ENCODE measurements around the gene ETV7.
A peak's percentile ranks its signal among the peaks of the same experiment; 100 is the strongest.
"Not testable (repeated sequence)": the region's sequence is repeated elsewhere in the genome, so short reads cannot be mapped to it uniquely, and the experiment has no call there.

The ETV7 gene

GRCh38 chr6:36368421-36368820, 19.0 kb downstream of the ETV7 start:
- no peak for DNase-seq (ENCODE audit: low read depth)
- H3K4me3 ChIP-seq (ENCODE audit: low read depth, low read length), result no peak overlapping the region
- TF ChIP-seq, protein P1, sequence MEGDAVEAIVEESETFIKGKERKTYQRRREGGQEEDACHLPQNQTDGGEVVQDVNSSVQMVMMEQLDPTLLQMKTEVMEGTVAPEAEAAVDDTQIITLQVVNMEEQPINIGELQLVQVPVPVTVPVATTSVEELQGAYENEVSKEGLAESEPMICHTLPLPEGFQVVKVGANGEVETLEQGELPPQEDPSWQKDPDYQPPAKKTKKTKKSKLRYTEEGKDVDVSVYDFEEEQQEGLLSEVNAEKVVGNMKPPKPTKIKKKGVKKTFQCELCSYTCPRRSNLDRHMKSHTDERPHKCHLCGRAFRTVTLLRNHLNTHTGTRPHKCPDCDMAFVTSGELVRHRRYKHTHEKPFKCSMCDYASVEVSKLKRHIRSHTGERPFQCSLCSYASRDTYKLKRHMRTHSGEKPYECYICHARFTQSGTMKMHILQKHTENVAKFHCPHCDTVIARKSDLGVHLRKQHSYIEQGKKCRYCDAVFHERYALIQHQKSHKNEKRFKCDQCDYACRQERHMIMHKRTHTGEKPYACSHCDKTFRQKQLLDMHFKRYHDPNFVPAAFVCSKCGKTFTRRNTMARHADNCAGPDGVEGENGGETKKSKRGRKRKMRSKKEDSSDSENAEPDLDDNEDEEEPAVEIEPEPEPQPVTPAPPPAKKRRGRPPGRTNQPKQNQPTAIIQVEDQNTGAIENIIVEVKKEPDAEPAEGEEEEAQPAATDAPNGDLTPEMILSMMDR (IDR thresholded peaks at IDR 0.05; ENCODE audit: insufficient read depth, low read depth, low read length, missing control alignments), result no peak

DNA sequence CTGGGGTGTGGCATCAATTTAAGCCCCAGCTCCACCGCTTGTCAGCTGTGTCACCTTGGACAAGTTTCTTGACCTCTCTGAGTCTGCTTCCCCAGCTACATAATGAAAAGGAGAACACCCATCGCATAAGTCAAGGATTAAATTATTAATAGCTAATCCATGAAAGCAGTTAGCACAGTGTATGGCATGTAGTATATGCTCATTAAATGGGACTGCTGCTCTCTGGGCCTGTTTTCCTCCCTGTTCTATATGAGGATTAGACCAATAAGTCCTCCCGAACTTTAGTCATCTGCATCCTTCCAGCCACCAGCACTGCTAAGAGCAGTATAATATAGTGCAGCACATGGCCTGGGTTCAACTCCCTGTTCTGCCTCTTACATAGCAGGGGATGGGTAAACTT, 19.7 kb downstream of the ETV7 start:
- no peak overlapping the region for H3K4me3 ChIP-seq (ENCODE audit: low read depth, low read length)

GRCh38 chr6:36364669-36365479, 22.6 kb downstream of the ETV7 start:
- peak overlapping the region; percentile 43 for H3K4me3 ChIP-seq (ENCODE audit: low read depth, low read length)
- DNase-seq (ENCODE audit: low read depth), result peak; percentile 83
- TF ChIP-seq, protein P1 (IDR thresholded peaks at IDR 0.05; ENCODE audit: insufficient read depth, low read depth, low read length, missing control alignments), result no peak

More for the DNA sequence above, 19.7 kb downstream of the ETV7 start:
- TF ChIP-seq, protein P1 (IDR thresholded peaks at IDR 0.05; ENCODE audit: insufficient read depth, low read depth, low read length, missing control alignments), result no peak
- no peak for DNase-seq (ENCODE audit: low read depth)

- not testable (repeated sequence) for DNase-seq (ENCODE audit: low read depth); H3K4me3 ChIP-seq (ENCODE audit: low read depth, low read length)
Measured at GRCh38 chr6:36364061-36364635, 23.3 kb downstream of the ETV7 start.

GRCh38 chr6:36363371-36363752, 24.1 kb downstream of the ETV7 start:
- not testable (repeated sequence) for H3K4me3 ChIP-seq (ENCODE audit: low read depth, low read length); DNase-seq (ENCODE audit: low read depth)

- DNase-seq (ENCODE audit: low read depth), result no peak
- TF ChIP-seq, protein P1 (IDR thresholded peaks at IDR 0.05; ENCODE audit: insufficient read depth, low read depth, low read length, missing control alignments), result no peak
- H3K4me3 ChIP-seq (ENCODE audit: low read depth, low read length), result no peak overlapping the region
Measured at GRCh38 chr6:36362551-36363370, 24.7 kb downstream of the ETV7 start.

GRCh38 chr6:36361071-36361470, 26.4 kb downstream of the ETV7 start:
- TF ChIP-seq, protein P1 (IDR thresholded peaks at IDR 0.05; ENCODE audit: insufficient read depth, low read depth, low read length, missing control alignments), result no peak
- no peak overlapping the region for H3K4me3 ChIP-seq (ENCODE audit: low read depth, low read length)
- peak; percentile 64 for DNase-seq (ENCODE audit: low read depth)

Measured in GM12865 (cell line).